BE2C (cell line): ENCODE results near the gene LRRC4C.

ENCODE experiments used
- DNase-seq: peaks from one replicate; pipeline ENCODE4 v3.0.0-alpha.2; 2020
- H3K27me3 ChIP-seq: fragments of 250-450 bp; sonication (Bioruptor Pico); 2 replicates; pipeline ENCODE4 v1.5.1; 2020; ENCODE audit warnings: mild to moderate bottlenecking
- H3K36me3 ChIP-seq: fragments of 250-450 bp; sonication (Bioruptor Pico); 2 replicates; pipeline ENCODE4 v1.5.1; 2020; ENCODE audit warnings: mild to moderate bottlenecking
- H3K4me1 ChIP-seq: fragments of 250-450 bp; sonication (Bioruptor Pico); 2 replicates; pipeline ENCODE4 v1.5.1; 2020
- H3K4me3 ChIP-seq: 2 replicates; pipeline ENCODE4 v1.5.1; 2011; ENCODE audit warnings: low read depth, low read length
- H3K9me3 ChIP-seq: fragments of 250-450 bp; sonication (Bioruptor Pico); 2 replicates; pipeline ENCODE4 v1.5.1; 2020
- CTCF ChIP-seq: IDR thresholded peaks from 2 replicates; pipeline ENCODE4 v1.5.1; 2012; ENCODE audit warnings: mild to moderate bottlenecking, low read depth, low read length

The LRRC4C gene

GRCh38 chr11:40397141-40397540 is 1062.3 kb downstream of the LRRC4C start:
- Histone ChIP-seq H3K36me3 (no peaks in the 10 kb centered on the region), H3K4me3 (no peak overlapping the region), H3K4me1 (no peaks in the 10 kb centered on the region), H3K9me3 (no peaks in the 10 kb centered on the region), H3K27me3 (no peaks in the 10 kb centered on the region)
- DNase-seq: no peak
- no peak for TF ChIP-seq CTCF

GRCh38 chr11:40393511-40393910 is 1065.9 kb downstream of the LRRC4C start:
- Histone ChIP-seq H3K9me3 (no peaks in the 10 kb centered on the region), H3K27me3 (no peaks in the 10 kb centered on the region), H3K36me3 (no peaks in the 10 kb centered on the region), H3K4me3 (no peak overlapping the region), H3K4me1 (no peaks in the 10 kb centered on the region)
- TF ChIP-seq CTCF: no peak
- no peak for DNase-seq

DNA sequence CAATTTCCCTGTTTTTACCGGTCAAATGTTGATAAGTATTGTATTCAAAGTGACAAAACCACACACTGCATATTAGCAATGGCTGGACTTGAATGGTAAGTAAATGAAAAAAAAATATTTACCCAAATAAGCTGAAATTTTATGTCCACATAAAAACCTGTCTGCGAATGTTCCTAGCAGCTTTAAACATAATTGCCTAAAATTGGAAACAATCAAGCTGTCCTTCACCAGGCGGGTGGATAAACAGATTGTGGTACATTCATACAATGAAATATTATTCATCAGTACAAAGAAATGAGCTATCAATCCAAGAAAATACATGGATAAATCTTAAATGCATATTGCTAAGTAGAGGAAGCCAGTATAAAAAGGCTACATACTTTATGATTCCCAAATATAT is 1067.8 kb downstream of the LRRC4C start:
- Histone ChIP-seq H3K4me1 (no peaks in the 10 kb centered on the region), H3K27me3 (no peaks in the 10 kb centered on the region), H3K4me3 (no peak overlapping the region), H3K9me3 (no peaks in the 10 kb centered on the region), H3K36me3 (no peaks in the 10 kb centered on the region)
- no peak for DNase-seq
- no peak for TF ChIP-seq CTCF

DNA sequence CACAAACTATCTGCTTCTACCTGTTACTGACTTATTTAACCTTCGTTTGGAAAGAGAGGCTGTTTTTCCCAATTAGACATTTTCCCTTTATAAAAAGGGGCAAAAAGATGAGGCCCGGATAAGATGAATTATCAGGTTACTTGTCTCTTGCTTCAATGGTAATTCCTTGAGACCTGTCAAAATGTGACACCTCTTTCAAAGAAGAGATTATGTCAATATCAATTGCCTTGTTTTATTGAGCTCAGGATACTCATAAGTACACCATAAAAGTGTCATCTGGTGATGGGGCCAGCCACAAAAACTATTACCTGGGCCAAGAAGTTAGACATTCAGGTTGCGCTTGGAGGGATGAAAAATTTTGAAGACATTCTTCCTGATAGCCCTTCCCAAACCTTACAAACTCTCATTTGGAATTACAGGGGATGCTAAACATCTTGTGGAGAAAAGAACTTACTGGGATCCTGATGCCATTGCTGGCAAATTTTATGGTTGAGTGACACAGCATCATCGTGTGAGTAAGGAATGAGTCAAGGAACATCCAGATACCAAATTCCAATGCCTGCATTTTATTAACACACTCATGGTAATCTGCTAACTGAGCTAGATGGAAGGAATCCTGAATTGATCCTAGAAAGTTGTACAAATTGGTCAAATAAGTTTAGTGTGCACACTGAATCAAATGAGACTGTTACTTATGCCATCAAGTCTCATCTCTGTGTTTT is 1071.2 kb downstream of the LRRC4C start:
- H3K36me3 ChIP-seq: no peaks in the 10 kb centered on the region
- DNase-seq: no peak
- no peak overlapping the region for H3K4me3 ChIP-seq
- H3K9me3 ChIP-seq: no peaks in the 10 kb centered on the region
- H3K4me1 ChIP-seq: no peaks in the 10 kb centered on the region
- no peaks in the 10 kb centered on the region for H3K27me3 ChIP-seq
- TF ChIP-seq CTCF: no peak

DNA sequence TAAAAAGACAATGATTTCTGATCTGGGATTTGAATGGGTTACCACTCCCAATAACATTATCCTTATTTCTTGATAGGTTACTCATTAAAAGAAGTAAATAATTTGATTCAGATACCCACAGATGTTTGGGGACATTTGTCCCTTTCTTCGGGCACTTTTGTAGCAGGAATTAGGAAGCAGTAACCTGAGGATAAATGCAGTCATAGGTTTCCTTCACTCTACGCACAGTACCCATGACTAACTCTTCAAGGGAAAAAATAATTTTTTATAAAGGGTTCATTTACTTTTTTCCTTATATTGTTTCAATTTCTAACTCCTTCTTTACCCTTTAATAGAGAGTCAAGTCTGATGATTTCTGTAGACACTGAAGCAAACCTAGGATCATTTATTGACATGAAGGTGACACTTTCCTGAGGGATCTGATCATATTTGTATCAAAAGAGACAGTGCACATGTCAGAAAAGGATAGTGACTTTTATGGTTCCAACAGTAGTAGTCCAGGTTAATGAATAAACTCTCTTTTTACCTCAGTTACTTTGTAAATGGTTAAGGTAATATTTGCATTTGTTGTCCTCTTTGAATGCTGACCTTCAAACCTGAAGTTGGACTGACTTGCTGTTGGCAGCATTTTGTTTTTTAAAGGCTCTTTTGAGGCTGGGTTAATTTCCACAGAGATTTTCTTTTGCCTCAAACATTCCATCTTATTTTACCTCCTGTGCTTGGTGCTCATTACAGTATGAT is 1072.0 kb downstream of the LRRC4C start:
- no peak for DNase-seq
- Histone ChIP-seq H3K27me3 (no peaks in the 10 kb centered on the region), H3K36me3 (no peaks in the 10 kb centered on the region), H3K4me1 (no peaks in the 10 kb centered on the region), H3K9me3 (no peaks in the 10 kb centered on the region), H3K4me3 (no peak overlapping the region)
- no peak for TF ChIP-seq CTCF

DNA sequence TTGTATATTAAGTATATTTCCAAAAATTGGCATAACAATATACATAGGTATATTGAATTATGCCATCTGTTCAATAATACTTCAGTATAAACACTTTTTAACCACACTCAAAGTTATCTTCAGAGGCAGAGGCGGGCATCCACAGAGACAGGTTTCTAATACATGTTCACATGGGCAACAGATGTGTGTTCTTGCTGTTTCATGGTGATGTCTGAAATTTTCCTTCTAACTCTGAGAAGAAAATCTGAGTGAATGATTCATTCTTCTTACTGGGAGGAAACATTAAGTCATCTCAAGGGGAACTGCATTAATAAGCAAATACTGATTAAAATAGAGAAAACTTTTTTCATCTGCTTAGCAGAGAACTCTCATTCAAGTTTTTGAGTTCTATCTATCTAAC is 1074.5 kb downstream of the LRRC4C start:
- no peaks in the 10 kb centered on the region for H3K27me3 ChIP-seq
- TF ChIP-seq CTCF: no peak
- no peak for DNase-seq
- H3K4me3 ChIP-seq: no peak overlapping the region
- no peaks in the 10 kb centered on the region for H3K36me3 ChIP-seq
- no peaks in the 10 kb centered on the region for H3K9me3 ChIP-seq
- H3K4me1 ChIP-seq: no peaks in the 10 kb centered on the region
